Activated T-cell treated with anti-CD3 and anti-CD28 coated beads, Interleukin-2, amount 50 U/mL, for 72 hours (primary cell): Measurements from ENCODE around the gene KRTAP5-9. TPM values are rescaled to one million over a fixed set of nuclear protein-coding genes. Genes with fewer than 3 reads are reported as not detected.
"Not testable (repeated sequence)": the region's sequence is repeated elsewhere in the genome, so short reads cannot be mapped to it uniquely, and the experiment has no call there.

Experiments
- ATAC-seq, 2 donors: fragments of 150-1000 bp; cut with Tn5 transposase; replicated peaks in 1 of 2; 2 replicates each; pipeline ENCODE4 v1.10.0; 2021; ENCODE audit warnings: moderate library complexity in 2 of 2, mild to moderate bottlenecking in 1 of 2
- DNase-seq, 2 donors: peaks; one replicate each; pipeline ENCODE4 v3.0.0; 2021 to 2022; ENCODE audit warnings: mixed read lengths in 1 of 2
- H3K27ac Mint-ChIP-seq: one replicate; pipeline ENCODE4 v1.8.0; 2022; ENCODE audit warnings: mild to moderate bottlenecking, moderate library complexity, mixed read lengths
- H3K27me3 Mint-ChIP-seq: one replicate; pipeline ENCODE4 v1.8.0; 2022; ENCODE audit warnings: low read depth, mixed read lengths
- H3K36me3 Mint-ChIP-seq, 2 donors: one replicate each; pipeline ENCODE4 v1.8.0; 2022; ENCODE audit warnings: mixed read lengths in 2 of 2, mild to moderate bottlenecking in 1 of 2; ENCODE audit not compliant: insufficient read depth in 2 of 2
- H3K4me1 Mint-ChIP-seq: one replicate; pipeline ENCODE4 v1.8.0; 2022; ENCODE audit warnings: low read depth, mixed read lengths
- H3K4me3 Mint-ChIP-seq, 2 donors: one replicate each; pipeline ENCODE4 v1.8.0; 2022; ENCODE audit warnings: mild to moderate bottlenecking in 2 of 2, mixed read lengths in 2 of 2, moderate library complexity in 2 of 2
- H3K9me3 Mint-ChIP-seq, 2 donors: one replicate each; pipeline ENCODE4 v1.8.0; 2022; ENCODE audit warnings: mixed read lengths in 2 of 2
- total RNA-seq, 2 donors: library from RNA; stranded (reverse); gene quantifications; one replicate each; pipeline ENCODE4 v1.2.3, GENCODE V29; 2022

The KRTAP5-9 gene
- total RNA-seq, 2 donors from 2014 or later, result 0.21 TPM; not detected in 1

GRCh38 chr11:71555508-71555907, 7.3 kb downstream of the KRTAP5-9 start:
- peaks cover 18% of the 10 kb centered on the region for H3K27me3 Mint-ChIP-seq
- no peak overlapping the region for H3K4me3 Mint-ChIP-seq
- H3K9me3 Mint-ChIP-seq, result no peaks in the 10 kb centered on the region
- DNase-seq (no peak), ATAC-seq (no peak)
- no peak overlapping the region for H3K27ac Mint-ChIP-seq
- H3K36me3 Mint-ChIP-seq, result no peaks in the 10 kb centered on the region
- no peaks in the 10 kb centered on the region for H3K4me1 Mint-ChIP-seq

- H3K36me3 Mint-ChIP-seq, result no peaks in the 10 kb centered on the region
Measured at GRCh38 chr11:71556018-71556417, 7.8 kb downstream of the KRTAP5-9 start.

GRCh38 chr11:71557257-71557656, 9.0 kb downstream of the KRTAP5-9 start:
- Mint-ChIP-seq H3K4me3 (no peak overlapping the region), H3K9me3 (no peaks in the 10 kb centered on the region), H3K27me3 (peaks cover 29% of the 10 kb centered on the region), H3K4me1 (no peaks in the 10 kb centered on the region), H3K27ac (no peak overlapping the region), H3K36me3 (no peaks in the 10 kb centered on the region)
- ATAC-seq, result no peak
- DNase-seq, result no peak

More at GRCh38 chr11:71556018-71556417, 7.8 kb downstream of the KRTAP5-9 start:
- DNase-seq (no peak), ATAC-seq (no peak)
- Mint-ChIP-seq H3K4me1 (no peaks in the 10 kb centered on the region), H3K27ac (no peak overlapping the region), H3K4me3 (no peak overlapping the region), H3K9me3 (no peaks in the 10 kb centered on the region), H3K27me3 (peaks cover 22% of the 10 kb centered on the region)

- Mint-ChIP-seq H3K27me3 (peaks cover 41% of the 10 kb centered on the region), H3K36me3 (no peaks in the 10 kb centered on the region), H3K4me3 (no peak overlapping the region), H3K4me1 (peaks cover 4% of the 10 kb centered on the region), H3K9me3 (no peaks in the 10 kb centered on the region), H3K27ac (no peak overlapping the region)
- DNase-seq (no peak), ATAC-seq (no peak)
Measured at GRCh38 chr11:71558996-71559395, 10.8 kb downstream of the KRTAP5-9 start.

- H3K27ac Mint-ChIP-seq, result no peak overlapping the region
- no peak for ATAC-seq
- H3K4me1 Mint-ChIP-seq, result peaks cover 4% of the 10 kb centered on the region
- H3K4me3 Mint-ChIP-seq, result no peak overlapping the region
- peaks cover 57% of the 10 kb centered on the region for H3K27me3 Mint-ChIP-seq
- H3K9me3 Mint-ChIP-seq, result no peaks in the 10 kb centered on the region
- DNase-seq, result no peak
- no peaks in the 10 kb centered on the region for H3K36me3 Mint-ChIP-seq
Measured at GRCh38 chr11:71562120-71562519, 13.9 kb downstream of the KRTAP5-9 start.

GRCh38 chr11:71563406-71563805, 15.2 kb downstream of the KRTAP5-9 start:
- H3K4me1 Mint-ChIP-seq, result peaks cover 4% of the 10 kb centered on the region
- ATAC-seq (peak in 1 of 2 donors; percentile 42), DNase-seq (peak; percentile 14 to 36)
- H3K27ac Mint-ChIP-seq, result no peak overlapping the region
- no peaks in the 10 kb centered on the region for H3K9me3 Mint-ChIP-seq
- H3K27me3 Mint-ChIP-seq, result peaks cover 52% of the 10 kb centered on the region
- no peaks in the 10 kb centered on the region for H3K36me3 Mint-ChIP-seq
- H3K4me3 Mint-ChIP-seq, result no peak overlapping the region

GRCh38 chr11:71564430-71564829, 16.2 kb downstream of the KRTAP5-9 start:
- ATAC-seq (no peak), DNase-seq (no peak)
- H3K4me1 Mint-ChIP-seq, result peaks cover 4% of the 10 kb centered on the region
- no peaks in the 10 kb centered on the region for H3K9me3 Mint-ChIP-seq
- H3K36me3 Mint-ChIP-seq, result no peaks in the 10 kb centered on the region
- H3K27me3 Mint-ChIP-seq, result peaks cover 50% of the 10 kb centered on the region
- no peak overlapping the region for H3K4me3 Mint-ChIP-seq
- H3K27ac Mint-ChIP-seq, result no peak overlapping the region

- Mint-ChIP-seq H3K4me1 (peaks cover 4% of the 10 kb centered on the region), H3K27me3 (peaks cover 50% of the 10 kb centered on the region), H3K36me3 (no peaks in the 10 kb centered on the region), H3K9me3 (no peaks in the 10 kb centered on the region), H3K27ac (no peak within 1 kb of the TSS), H3K4me3 (no peak within 1 kb of the TSS)
- DNase-seq, result no peak
- ATAC-seq, result no peak
Measured at GRCh38 chr11:71565263-71565662, 17.0 kb downstream of the KRTAP5-9 start, which contains the start of gene KRTAP5-10. TSS of gene KRTAP5-10 (plus strand) at chr11:71565563. CDS start at chr11:71565588, 25 bp downstream.

GRCh38 chr11:71566081-71566620, 17.9 kb downstream of the KRTAP5-9 start:
- peaks cover 4% of the 10 kb centered on the region for H3K4me1 Mint-ChIP-seq
- H3K27ac Mint-ChIP-seq, result no peak overlapping the region
- H3K9me3 Mint-ChIP-seq, result no peaks in the 10 kb centered on the region
- H3K4me3 Mint-ChIP-seq, result no peak overlapping the region
- peaks cover 52% of the 10 kb centered on the region for H3K27me3 Mint-ChIP-seq
- DNase-seq (no peak), ATAC-seq (no peak)
- no peaks in the 10 kb centered on the region for H3K36me3 Mint-ChIP-seq

- H3K9me3 Mint-ChIP-seq, H3K36me3 Mint-ChIP-seq, H3K4me1 Mint-ChIP-seq, H3K27ac Mint-ChIP-seq, ATAC-seq, H3K4me3 Mint-ChIP-seq, DNase-seq: not testable (repeated sequence)
- peaks cover 46% of the 10 kb centered on the region for H3K27me3 Mint-ChIP-seq
Measured at GRCh38 chr11:71566626-71567599, 18.7 kb downstream of the KRTAP5-9 start.

GRCh38 chr11:71567633-71568032, 19.4 kb downstream of the KRTAP5-9 start:
- H3K4me3 Mint-ChIP-seq, ATAC-seq, H3K36me3 Mint-ChIP-seq, DNase-seq, H3K9me3 Mint-ChIP-seq, H3K4me1 Mint-ChIP-seq, H3K27ac Mint-ChIP-seq: not testable (repeated sequence)
- peaks cover 46% of the 10 kb centered on the region for H3K27me3 Mint-ChIP-seq

- no peaks in the 10 kb centered on the region for H3K4me1 Mint-ChIP-seq
- H3K4me3 Mint-ChIP-seq, result no peak overlapping the region
- no peaks in the 10 kb centered on the region for H3K9me3 Mint-ChIP-seq
- H3K36me3 Mint-ChIP-seq, result no peaks in the 10 kb centered on the region
- ATAC-seq (no peak), DNase-seq (no peak)
- H3K27ac Mint-ChIP-seq, result no peak overlapping the region
- H3K27me3 Mint-ChIP-seq, result peaks cover 36% of the 10 kb centered on the region
Measured at GRCh38 chr11:71568704-71569349, 20.6 kb downstream of the KRTAP5-9 start.
